Activated CD8-positive, alpha-beta memory T cell treated with anti-CD3 and anti-CD28 coated beads, Interleukin-2, amount 10 ng/mL, durations not matched to agents 7 days and 5 days (primary cell): ENCODE data around the gene TMCO6. TPM values are rescaled to one million over a fixed set of nuclear protein-coding genes. Genes with fewer than 3 reads are reported as not detected.
"Not testable (repeated sequence)": the region's sequence is repeated elsewhere in the genome, so short reads cannot be mapped to it uniquely, and the experiment has no call there.

ENCODE experiments used
- ATAC-seq: fragments of 150-1000 bp; cut with Tn5 transposase; one replicate; pipeline ENCODE4 v1.10.0; 2021; ENCODE audit warnings: moderate library complexity
- CTCF ChIA-PET: fragments of 350-600 bp; sonication (Branson Sonifier 250); formaldehyde crosslinking; loops from one replicate; lab custom pipeline; 2021; ENCODE audit warnings: antibody characterized with exemption; lab: Charles Lee
- DNase-seq: peaks from one replicate; pipeline ENCODE4 v3.0.0-alpha.2; 2020
- H3K27ac Mint-ChIP-seq: one replicate; pipeline ENCODE4 v1.8.0; 2021; ENCODE audit warnings: mild to moderate bottlenecking, mixed read lengths
- H3K27me3 Mint-ChIP-seq: one replicate; pipeline ENCODE4 v1.8.0; 2021; ENCODE audit warnings: mixed read lengths
- H3K36me3 Mint-ChIP-seq: one replicate; pipeline ENCODE4 v1.8.0; 2021; ENCODE audit warnings: mild to moderate bottlenecking, mixed read lengths
- H3K4me1 Mint-ChIP-seq: one replicate; pipeline ENCODE4 v1.8.0; 2021; ENCODE audit warnings: mixed read lengths
- H3K4me3 Mint-ChIP-seq: one replicate; pipeline ENCODE4 v1.8.0; 2021; ENCODE audit warnings: mild to moderate bottlenecking, moderate library complexity, mixed read lengths
- H3K9me3 Mint-ChIP-seq: one replicate; pipeline ENCODE4 v1.8.0; 2022; ENCODE audit warnings: low read depth, mixed read lengths
- total RNA-seq, 2 experiments: library from RNA; stranded (reverse); gene quantifications; one replicate each; pipeline ENCODE4 v1.2.3, GENCODE V29; 2021

TMCO6 gene
- total RNA-seq, 2 experiments from 2014 or later, result 33.1 to 35.3 TPM

DNA sequence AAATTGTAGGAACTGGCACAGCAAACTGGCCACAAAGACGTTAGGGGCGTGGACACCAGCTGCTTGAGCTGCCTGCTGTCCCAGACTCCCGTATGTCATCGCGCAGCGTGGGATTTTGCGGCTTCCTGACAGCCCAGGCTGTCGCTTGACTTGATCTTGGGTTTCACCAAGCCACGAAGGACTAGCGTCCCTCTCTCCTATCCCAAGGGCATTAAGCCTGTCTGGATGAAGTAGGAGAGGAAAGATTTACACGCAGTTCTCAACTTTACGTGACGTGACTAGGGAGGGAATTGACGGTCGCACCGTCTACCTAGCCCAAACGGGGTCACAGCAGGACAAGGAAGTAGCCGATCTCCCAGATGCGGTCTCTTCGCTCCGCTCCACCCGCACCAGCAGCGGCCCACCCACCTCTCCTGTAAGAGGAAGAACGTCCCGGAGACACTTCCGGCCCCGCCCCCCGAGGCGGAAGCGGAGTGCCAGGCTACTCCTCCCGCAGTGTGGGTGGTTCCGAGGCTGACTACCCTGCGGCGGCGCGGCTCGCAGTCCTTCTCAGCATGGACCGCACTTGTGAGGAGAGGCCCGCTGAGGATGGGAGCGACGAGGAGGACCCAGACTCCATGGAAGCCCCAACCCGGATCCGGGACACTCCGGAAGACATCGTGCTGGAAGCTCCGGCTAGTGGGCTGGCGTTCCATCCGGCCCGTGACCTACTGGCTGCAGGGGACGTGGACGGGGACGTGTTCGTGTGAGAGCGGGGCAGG is 25.3 kb downstream of the TMCO6 start, which contains the start of gene WDR55:
TSS of gene WDR55 (plus strand) at position 546 of the 761 bp plus-strand sequence. CDS start at position 555, 9 bp downstream.
- no peaks in the 10 kb centered on the region for H3K9me3 Mint-ChIP-seq
- H3K27ac Mint-ChIP-seq, result peak within 1 kb of the TSS; percentile 93
- CTCF ChIA-PET, result interaction anchor here (0.6 to 2.9 kb wide), 5 partner anchors 17 to 920 kb away, joined by 3 to 10 read pairs (median 3); partner anchors contain the start of genes HARS1, HARS2, IK and NDUFA2
- DNase-seq, result peak; percentile 98
- H3K4me3 Mint-ChIP-seq, result peak within 1 kb of the TSS; percentile 86
- H3K36me3 Mint-ChIP-seq, result peaks cover 49% of the 10 kb centered on the region
- H3K27me3 Mint-ChIP-seq, result no peaks in the 10 kb centered on the region
- ATAC-seq, result peak; percentile 95
- H3K4me1 Mint-ChIP-seq, result peaks cover 30% of the 10 kb centered on the region

DNA sequence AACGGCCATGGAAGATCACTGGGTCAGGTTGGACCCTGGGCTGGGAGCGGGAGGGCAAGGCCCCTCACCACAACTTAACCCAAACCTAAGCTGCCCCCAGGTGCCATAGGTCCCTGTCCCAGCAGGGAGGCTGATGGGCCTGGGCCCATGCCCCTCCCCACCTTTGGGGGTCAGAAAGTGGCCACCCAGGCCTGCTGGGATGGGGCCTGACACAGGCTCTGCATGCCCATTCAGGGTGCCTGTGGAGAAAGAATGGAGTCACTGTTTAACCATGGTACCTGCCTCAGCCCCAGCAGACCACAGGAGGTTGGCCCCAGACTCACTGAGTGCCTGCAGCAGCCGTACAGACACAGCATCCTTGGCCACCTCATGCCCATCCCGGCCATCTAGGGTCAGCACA is 31.8 kb downstream of the TMCO6 start:
- Mint-ChIP-seq H3K36me3 (peaks cover 48% of the 10 kb centered on the region), H3K4me1 (peaks cover 17% of the 10 kb centered on the region)
- ATAC-seq, H3K27me3 Mint-ChIP-seq, H3K4me3 Mint-ChIP-seq, DNase-seq, H3K9me3 Mint-ChIP-seq, H3K27ac Mint-ChIP-seq, CTCF ChIA-PET: not testable (repeated sequence)

DNA sequence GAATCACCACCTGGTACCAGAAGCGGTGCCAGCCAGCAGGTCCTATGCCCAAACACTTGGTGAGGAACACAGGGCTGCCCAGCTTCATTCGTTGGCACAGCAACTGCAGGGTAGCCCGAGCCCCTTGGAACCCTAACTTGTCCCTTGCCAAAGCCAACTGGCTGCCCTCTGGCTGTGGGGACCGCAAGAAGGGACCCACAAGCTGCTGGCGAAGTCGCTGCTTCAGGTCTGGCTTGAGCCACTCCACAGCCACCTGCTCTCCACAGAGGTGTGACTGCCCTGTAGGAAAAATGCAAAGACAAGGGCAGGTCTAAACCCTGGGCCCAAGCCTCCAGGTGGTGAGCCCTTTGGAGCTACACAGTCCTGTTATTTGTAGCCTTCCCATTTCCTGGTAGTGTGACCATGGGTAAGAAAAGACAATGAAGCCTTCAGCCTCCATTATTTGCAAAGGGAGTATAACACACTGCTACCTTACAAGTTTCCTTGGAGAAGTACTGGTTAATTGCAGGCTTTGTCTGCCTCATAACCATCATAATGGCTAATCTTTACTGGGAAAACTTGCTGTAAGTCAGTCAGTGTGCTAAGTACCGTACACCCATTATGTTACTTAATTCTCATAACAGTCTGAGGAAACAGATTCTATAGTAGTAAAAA is 32.3 kb downstream of the TMCO6 start:
- DNase-seq, result no peak
- no peak for ATAC-seq
- Mint-ChIP-seq H3K27ac (no peak overlapping the region), H3K36me3 (peaks cover 45% of the 10 kb centered on the region), H3K27me3 (no peaks in the 10 kb centered on the region), H3K4me1 (peaks cover 13% of the 10 kb centered on the region), H3K9me3 (no peaks in the 10 kb centered on the region), H3K4me3 (no peak overlapping the region)
- CTCF ChIA-PET, result interaction anchor here (0.9 kb wide), 1 partner anchor 18 kb away, joined by 3 read pairs; no protein-coding TSS in a partner anchor

DNA sequence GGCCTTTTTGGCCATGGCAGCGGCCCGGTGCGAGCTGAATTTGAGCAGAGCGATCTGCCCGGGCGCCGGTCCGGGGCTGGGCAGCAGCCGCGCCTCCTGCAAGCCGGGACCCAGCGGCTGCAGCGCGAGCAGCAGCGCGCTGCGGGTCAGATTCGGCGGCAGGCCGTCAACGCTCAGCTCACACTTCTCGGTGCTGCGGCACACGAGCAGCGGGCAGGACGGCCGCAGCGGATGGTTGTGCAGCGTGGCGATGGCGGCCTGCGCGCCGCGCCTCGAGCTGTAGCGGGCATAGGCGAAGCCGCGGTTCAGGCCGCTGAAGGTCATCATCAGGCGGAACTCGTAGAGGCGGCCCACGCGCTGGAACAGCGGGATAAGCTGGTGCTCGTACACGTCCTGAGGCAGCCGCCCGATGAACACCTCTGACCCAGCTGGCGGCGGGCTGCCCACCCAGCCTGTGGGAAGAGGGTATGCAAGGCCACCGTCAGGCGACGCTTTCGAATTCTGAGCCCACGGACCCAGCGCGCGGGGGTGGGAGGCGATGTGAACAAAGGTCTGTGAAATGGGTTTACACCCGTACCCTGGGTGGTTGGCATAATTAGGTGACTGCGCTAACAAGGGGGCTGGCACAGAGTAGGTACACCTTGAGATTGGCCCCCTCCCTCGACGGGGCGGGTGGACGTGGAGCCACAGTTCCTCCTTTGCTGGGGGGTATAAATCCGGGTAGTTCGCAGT is 33.4 kb downstream of the TMCO6 start:
- CTCF ChIA-PET, result interaction anchor here (0.9 kb wide), 1 partner anchor 17 kb away, joined by 3 read pairs; no protein-coding TSS in a partner anchor
- H3K4me1 Mint-ChIP-seq, result peaks cover 5% of the 10 kb centered on the region
- no peaks in the 10 kb centered on the region for H3K9me3 Mint-ChIP-seq
- H3K36me3 Mint-ChIP-seq, result peaks cover 51% of the 10 kb centered on the region
- peak; percentile 46 for ATAC-seq
- no peaks in the 10 kb centered on the region for H3K27me3 Mint-ChIP-seq
- H3K27ac Mint-ChIP-seq, result no peak overlapping the region
- DNase-seq, result peak; percentile 48
- no peak overlapping the region for H3K4me3 Mint-ChIP-seq

DNA sequence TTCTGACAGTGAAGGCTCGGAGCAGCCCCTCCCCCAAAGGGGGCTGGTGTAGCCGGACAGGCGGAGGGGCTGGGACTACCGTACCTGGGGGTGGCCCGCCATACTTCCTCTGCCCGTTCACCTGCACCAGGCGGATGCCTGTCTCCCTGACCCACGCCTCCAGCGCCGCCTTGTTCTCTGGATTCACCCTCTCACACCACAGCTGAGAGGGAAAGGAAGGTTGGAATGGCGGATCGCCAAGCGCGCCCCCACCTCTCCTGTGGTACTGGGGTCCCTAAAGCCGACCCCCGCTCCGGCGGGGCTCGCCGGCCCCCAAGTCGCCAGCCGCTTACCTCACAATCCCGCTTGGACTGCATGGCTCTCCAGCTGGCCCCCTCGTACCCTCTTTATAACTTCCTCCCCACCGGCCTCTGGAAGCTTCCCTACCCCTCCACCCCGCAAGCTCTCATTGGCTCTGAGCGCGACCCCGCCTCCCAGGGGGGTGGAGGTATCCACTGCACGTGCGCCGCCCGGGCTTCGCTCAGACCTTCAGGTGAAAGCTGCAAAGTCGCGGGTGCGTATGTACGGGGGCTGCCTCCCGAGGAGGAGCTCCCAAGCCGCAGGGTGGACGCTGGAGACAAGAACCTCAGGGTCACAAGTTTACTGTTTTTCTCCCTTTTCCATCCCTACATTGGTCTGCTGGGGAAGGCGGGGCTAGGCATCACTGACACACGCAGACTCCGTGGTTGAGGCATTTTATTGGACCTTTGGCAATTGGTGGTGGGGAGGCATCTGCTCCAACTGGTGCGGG is 34.1 kb downstream of the TMCO6 start, which contains the start of gene DND1:
TSS of gene DND1 (minus strand) at position 390 of the 790 bp plus-strand sequence. CDS start at position 356, 34 bp downstream.
- Mint-ChIP-seq H3K9me3 (no peaks in the 10 kb centered on the region), H3K27me3 (no peaks in the 10 kb centered on the region), H3K27ac (no peak within 1 kb of the TSS), H3K4me1 (peaks cover 9% of the 10 kb centered on the region), H3K36me3 (peaks cover 49% of the 10 kb centered on the region), H3K4me3 (no peak within 1 kb of the TSS)
- CTCF ChIA-PET, result interaction anchor here (1.7 kb wide), 1 partner anchor 17 kb away, joined by 9 read pairs; the partner anchor contains the start of genes HARS1 and HARS2
- ATAC-seq (no peak), DNase-seq (no peak)

DNA sequence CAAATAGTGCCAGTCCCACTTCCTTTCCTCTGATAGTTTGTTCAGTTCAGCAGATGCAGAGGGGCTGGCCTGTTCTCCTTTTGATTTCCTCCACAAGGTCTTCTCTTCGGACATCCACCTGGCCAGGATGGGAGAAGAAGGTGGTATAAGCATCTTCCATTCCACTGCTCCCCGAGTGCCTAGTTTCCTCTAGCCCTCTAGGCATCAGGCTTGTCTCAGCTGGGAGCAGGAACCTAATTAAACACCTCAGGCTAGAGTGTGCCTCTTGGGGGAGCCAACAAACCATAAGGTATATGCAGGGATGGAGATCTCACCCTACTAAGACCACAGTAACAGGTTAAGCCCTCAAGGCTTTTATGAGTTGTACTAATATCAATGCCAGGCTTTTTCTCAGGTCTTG is 35.0 kb downstream of the TMCO6 start:
- Mint-ChIP-seq H3K27me3 (no peaks in the 10 kb centered on the region), H3K27ac (no peak overlapping the region), H3K9me3 (no peaks in the 10 kb centered on the region), H3K4me1 (peaks cover 9% of the 10 kb centered on the region), H3K4me3 (no peak overlapping the region), H3K36me3 (peaks cover 40% of the 10 kb centered on the region)
- CTCF ChIA-PET, result interaction anchor here (1.5 to 1.7 kb wide), 2 partner anchors 16 to 46 kb away, joined by 4 to 9 read pairs; partner anchors contain the start of genes HARS1 and HARS2
- DNase-seq (no peak), ATAC-seq (no peak)

DNA sequence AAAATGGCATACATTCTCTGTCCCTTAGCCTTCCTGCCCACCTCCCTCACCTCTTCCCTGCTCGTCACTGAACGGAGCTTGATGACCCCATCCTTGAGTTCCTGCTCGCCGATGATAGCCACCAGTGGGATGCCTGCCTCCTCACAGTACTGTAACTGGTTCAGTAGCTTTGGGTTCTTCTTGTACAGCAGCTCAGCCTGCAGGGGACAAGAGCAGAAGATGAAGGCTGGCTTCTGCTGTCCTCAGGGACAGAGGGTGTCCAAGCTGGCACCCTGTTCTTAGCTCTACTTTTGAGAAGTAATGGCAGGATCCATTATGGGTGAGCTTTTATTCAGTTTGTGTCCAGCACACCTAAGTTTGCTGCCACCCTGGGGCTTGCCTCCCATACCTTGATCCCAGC is 35.4 kb downstream of the TMCO6 start:
- H3K4me3 Mint-ChIP-seq, result no peak overlapping the region
- ATAC-seq (no peak), DNase-seq (no peak)
- H3K36me3 Mint-ChIP-seq, result peaks cover 36% of the 10 kb centered on the region
- H3K9me3 Mint-ChIP-seq, result no peaks in the 10 kb centered on the region
- H3K4me1 Mint-ChIP-seq, result peaks cover 9% of the 10 kb centered on the region
- H3K27ac Mint-ChIP-seq, result no peak overlapping the region
- CTCF ChIA-PET, result interaction anchor here (1.5 to 1.7 kb wide), 2 partner anchors 16 to 45 kb away, joined by 4 to 9 read pairs; partner anchors contain the start of genes HARS1 and HARS2
- H3K27me3 Mint-ChIP-seq, result no peaks in the 10 kb centered on the region

DNA sequence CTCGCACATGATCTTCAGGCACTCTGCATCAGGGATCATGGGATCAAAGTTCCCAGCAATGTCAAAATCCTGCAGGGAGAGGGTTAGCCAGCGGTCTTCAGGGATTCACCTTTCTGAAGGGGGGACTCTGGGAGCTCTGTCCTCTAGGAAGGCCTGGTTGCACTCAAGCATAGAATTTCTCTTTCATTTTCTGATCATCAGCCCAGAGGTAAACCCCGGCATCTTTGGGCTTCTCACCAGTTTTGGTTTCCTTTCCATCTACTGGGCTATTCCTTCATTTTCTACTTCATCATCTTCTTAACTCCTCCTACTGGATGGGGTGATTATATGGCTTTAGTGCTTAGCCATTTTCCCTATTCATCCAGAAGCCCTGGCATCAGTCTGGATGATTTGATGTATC is 38.7 kb downstream of the TMCO6 start:
- H3K36me3 Mint-ChIP-seq, result peaks cover 30% of the 10 kb centered on the region

DNA sequence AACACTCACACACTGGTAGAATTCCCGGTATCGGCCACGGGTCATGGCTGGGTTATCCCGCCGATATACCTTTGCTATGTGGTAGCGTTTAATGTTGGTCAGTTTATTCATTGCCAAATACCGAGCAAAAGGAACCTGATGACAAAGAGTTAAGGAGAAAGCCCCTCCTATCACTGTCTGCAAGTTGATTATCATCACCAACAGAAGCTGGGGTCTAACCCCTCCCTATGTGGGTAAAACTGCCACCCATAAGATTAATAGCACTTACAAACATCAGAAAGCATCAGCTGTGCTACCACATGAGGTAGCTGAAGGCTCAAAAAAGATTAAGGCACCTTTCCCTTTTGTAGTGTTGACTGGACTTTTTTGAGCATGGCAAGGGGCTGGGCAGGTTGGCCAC is 39.7 kb downstream of the TMCO6 start:
- Mint-ChIP-seq H3K4me3 (no peak overlapping the region), H3K4me1 (peaks cover 9% of the 10 kb centered on the region), H3K27me3 (no peaks in the 10 kb centered on the region), H3K9me3 (no peaks in the 10 kb centered on the region), H3K36me3 (peaks cover 34% of the 10 kb centered on the region), H3K27ac (no peak overlapping the region)
- ATAC-seq (no peak), DNase-seq (no peak)
- CTCF ChIA-PET, result no interaction called here

More for the DNA sequence above, 38.7 kb downstream of the TMCO6 start:
- no peak overlapping the region for H3K4me3 Mint-ChIP-seq
- H3K27ac Mint-ChIP-seq, result peak overlapping the region; percentile 69
- H3K4me1 Mint-ChIP-seq, result peaks cover 9% of the 10 kb centered on the region
- DNase-seq (no peak), ATAC-seq (peak; percentile 37)
- CTCF ChIA-PET, result interaction anchor here (1.4 kb wide), 1 partner anchor 22 kb away, joined by 3 read pairs; the partner anchor contains the start of gene ZMAT2
- H3K9me3 Mint-ChIP-seq, result no peaks in the 10 kb centered on the region
- H3K27me3 Mint-ChIP-seq, result no peaks in the 10 kb centered on the region

DNA sequence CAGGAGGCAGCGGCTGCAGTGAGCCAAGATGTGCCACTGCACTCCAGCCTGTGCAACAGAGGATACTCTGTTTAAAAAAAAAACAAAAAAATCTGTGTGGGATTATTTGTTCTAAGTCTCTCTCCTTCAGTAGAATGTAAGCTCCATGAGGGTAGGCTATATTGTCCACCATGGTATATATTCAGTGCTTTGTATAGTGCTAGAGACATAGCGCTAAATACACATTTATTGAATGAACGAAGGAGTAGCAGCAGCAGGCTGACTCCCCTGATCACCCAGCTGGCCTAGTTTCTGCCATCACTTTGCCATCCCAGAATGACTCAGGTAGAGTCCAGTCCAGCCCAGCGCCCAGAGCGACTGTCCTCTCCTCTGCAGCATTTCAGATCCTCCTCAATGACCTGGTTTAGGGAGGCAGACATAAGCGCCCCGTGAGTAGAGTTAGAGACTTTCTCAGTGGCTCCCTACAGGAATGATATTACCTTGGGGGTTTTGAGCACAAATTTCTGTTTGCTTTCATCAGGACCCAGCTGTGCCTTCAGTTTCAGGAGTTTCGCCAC is 51.2 kb downstream of the TMCO6 start:
- H3K27ac Mint-ChIP-seq, result peak overlapping the region; percentile 98
- H3K4me3 Mint-ChIP-seq, result peak overlapping the region; percentile 100
- peaks cover 39% of the 10 kb centered on the region for H3K4me1 Mint-ChIP-seq
- CTCF ChIA-PET, result interaction anchor here (0.9 to 1.9 kb wide), 10 partner anchors 10 to 327 kb away, joined by 3 to 11 read pairs (median 6); partner anchors contain the start of genes EIF4EBP3, IK, NDUFA2 and WDR55
- DNase-seq, result no peak
- ATAC-seq, result peak; percentile 3
- no peaks in the 10 kb centered on the region for H3K27me3 Mint-ChIP-seq
- no peaks in the 10 kb centered on the region for H3K9me3 Mint-ChIP-seq
- peaks cover 30% of the 10 kb centered on the region for H3K36me3 Mint-ChIP-seq

DNA sequence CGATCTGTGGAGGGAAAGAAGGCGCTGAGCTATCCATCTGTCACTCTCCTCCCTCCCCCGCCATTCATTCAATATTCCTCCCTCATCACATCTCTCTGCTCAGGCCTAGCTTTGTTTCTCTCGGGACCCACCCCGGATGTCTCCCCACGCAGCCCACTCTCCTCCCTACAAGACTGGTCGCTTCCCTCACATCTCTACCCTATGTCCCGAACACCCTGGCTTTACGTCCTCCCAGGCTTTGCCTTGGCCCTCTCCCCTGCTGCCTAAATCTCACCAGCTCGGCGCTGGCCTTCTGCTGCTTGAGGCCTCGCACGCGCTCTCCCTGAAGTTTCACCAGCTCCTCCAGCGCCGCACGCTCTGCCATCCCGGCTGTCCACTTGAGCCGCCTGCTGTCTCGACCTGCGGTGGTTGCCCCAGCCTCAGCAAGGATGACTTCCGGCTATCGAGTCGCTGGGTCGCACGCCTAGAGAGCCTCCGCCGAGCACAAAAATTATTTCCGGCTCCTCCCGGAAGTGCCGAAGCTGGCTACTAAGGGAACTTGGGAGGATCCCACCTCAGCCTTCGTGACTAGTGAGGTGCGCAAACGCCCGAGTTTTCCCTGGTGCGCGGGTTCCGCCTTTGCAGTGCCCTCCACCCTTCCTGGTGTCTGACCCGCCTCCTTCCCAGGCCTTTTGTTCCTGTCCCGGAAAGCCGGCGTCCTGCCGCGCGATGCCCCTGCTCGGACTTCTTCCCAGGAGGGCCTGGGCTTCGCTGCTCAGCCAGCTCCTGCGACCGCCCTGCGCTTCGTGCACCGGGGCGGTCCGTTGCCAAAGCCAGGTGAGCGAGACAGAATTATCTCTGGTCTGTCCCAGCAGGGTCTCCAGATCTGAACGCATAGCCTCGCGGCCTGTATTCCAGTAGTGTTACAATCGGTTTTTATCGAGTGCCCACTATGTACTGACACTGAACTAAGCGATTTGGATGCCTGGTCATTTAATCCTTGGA is 52.0 kb downstream of the TMCO6 start, which contains the start of the genes HARS1 and HARS2:
TSS of gene HARS1 (minus strand) at position 430 of the 984 bp plus-strand sequence. CDS start at position 364, 66 bp downstream.
TSS of gene HARS2 (plus strand) at position 515 of the 984 bp plus-strand sequence. CDS start at position 709, 194 bp downstream.
- ATAC-seq (peak; percentile 96), DNase-seq (peak; percentile 92)
- H3K4me3 Mint-ChIP-seq, result peak within 1 kb of the TSS; percentile 100
- H3K4me1 Mint-ChIP-seq, result peaks cover 39% of the 10 kb centered on the region
- peak within 1 kb of the TSS; percentile 98 for H3K27ac Mint-ChIP-seq
- peaks cover 36% of the 10 kb centered on the region for H3K36me3 Mint-ChIP-seq
- no peaks in the 10 kb centered on the region for H3K27me3 Mint-ChIP-seq
- no peaks in the 10 kb centered on the region for H3K9me3 Mint-ChIP-seq
- CTCF ChIA-PET, result interaction anchor here (0.8 to 1.9 kb wide), 11 partner anchors 9 to 328 kb away, joined by 3 to 11 read pairs (median 5); partner anchors contain the start of genes EIF4EBP3, IK, NDUFA2 and WDR55
